Kidney (tissue), 14 donors: Measurements from ENCODE around the gene COL4A3. TPM values are rescaled to one million over a fixed set of nuclear protein-coding genes. Genes with fewer than 3 reads are reported as not detected.
"Not testable (repeated sequence)": the region's sequence is repeated elsewhere in the genome, so short reads cannot be mapped to it uniquely, and the experiment has no call there.

Experiments
- DNase-seq, 5 donors: peaks; one replicate each; pipeline ENCODE4 v3.0.0-alpha.2; 2013 to 2020
- FAIRE-seq: peaks from 2 replicates; lab custom pipeline; 2012; peaks lifted over from hg19 to GRCh38; lab: Jason Lieb, UNC
- H3K27ac ChIP-seq, 2 donors: one replicate each; pipeline ENCODE4 v1.7.0; 2013; ENCODE audit warnings: low read depth in 2 of 2, low read length in 2 of 2, inconsistent platforms in 1 of 2
- H3K27me3 ChIP-seq: one replicate; pipeline ENCODE4 v1.7.1; 2013; ENCODE audit warnings: low read length, inconsistent platforms; ENCODE audit not compliant: control insufficient read depth, insufficient read depth
- H3K36me3 ChIP-seq, 3 donors: one replicate each; pipeline versions ENCODE4 v1.7.0 to v1.7.1; 2013; ENCODE audit warnings: low read length in 3 of 3, control low read depth in 1 of 3, inconsistent platforms in 1 of 3; ENCODE audit not compliant: insufficient read depth in 3 of 3, control insufficient read depth in 2 of 3
- H3K4me1 ChIP-seq, 3 donors: one replicate each; pipeline versions ENCODE4 v1.7.0 to v1.7.1; 2013; ENCODE audit warnings: low read length in 3 of 3, inconsistent platforms in 1 of 3, low read depth in 1 of 3; ENCODE audit not compliant: control insufficient read depth in 2 of 3, insufficient read depth in 2 of 3
- H3K4me3 ChIP-seq, 3 donors: one replicate each; pipeline versions ENCODE4 v1.7.0 to v1.8.1; 2013; ENCODE audit warnings: low read length in 3 of 3, control low read depth in 1 of 3, inconsistent platforms in 1 of 3
- H3K9ac ChIP-seq, 3 donors: one replicate each; pipeline versions ENCODE4 v1.7.0 to v1.7.1; 2013; ENCODE audit warnings: low read length in 3 of 3, control low read depth in 1 of 3, inconsistent platforms in 1 of 3
- H3K9me3 ChIP-seq, 3 donors: one replicate each; pipeline versions ENCODE4 v1.7.0 to v1.7.1; 2013; ENCODE audit warnings: low read length in 3 of 3, control low read depth in 1 of 3, inconsistent platforms in 1 of 3; ENCODE audit not compliant: control insufficient read depth in 2 of 3, insufficient read depth in 1 of 3
- intact Hi-C: fragments of 100-400 bp; cut with DNase I; formaldehyde crosslinking; loops from one replicate; pipeline ENCODE4 v1.11.1; 2022
- polyA plus RNA-seq: library from polyadenylated mRNA; stranded (reverse); fragments of 350-450 nt; fragmentation: Illumina TruSeq; extraction: RNeasy Lipid Tissue Mini Kit (QIAGEN cat#74804); gene quantifications from one replicate; pipeline ENCODE4 v1.2.3, GENCODE V29; 2014; ENCODE audit warnings: low read depth, low replicate concordance; ENCODE audit not compliant: insufficient read depth
- total RNA-seq: library from RNA; stranded (reverse); fragmentation: NEBNext Ultra II Directional; extraction: Animal tissue kit (Norgen Biotek cat#: 25700); gene quantifications from one replicate; pipeline ENCODE4 v1.2.1, GENCODE V29; 2021
- TF ChIP-seq, protein P1 (sequence below): IDR thresholded peaks from 3 replicates; pipeline ENCODE4 v1.5.1; 2012; ENCODE audit warnings: mild to moderate bottlenecking, moderate library complexity, borderline replicate concordance; ENCODE audit not compliant: insufficient read depth; ENCODE audit errors: extremely low read depth
- donor health status: control.
- donor health status: control.
- donor health status: control.
- donor health status: control.
- donor health status: control.
- donor health status: DM: yes; HTN: yes; CAD: no.
- donor health status: Normal renal cell carcinoma (clear cell type).

The COL4A3 gene
- total and polyA plus RNA-seq, 2 donors from 2014 or later = 20.8 to 48.8 TPM

DNA sequence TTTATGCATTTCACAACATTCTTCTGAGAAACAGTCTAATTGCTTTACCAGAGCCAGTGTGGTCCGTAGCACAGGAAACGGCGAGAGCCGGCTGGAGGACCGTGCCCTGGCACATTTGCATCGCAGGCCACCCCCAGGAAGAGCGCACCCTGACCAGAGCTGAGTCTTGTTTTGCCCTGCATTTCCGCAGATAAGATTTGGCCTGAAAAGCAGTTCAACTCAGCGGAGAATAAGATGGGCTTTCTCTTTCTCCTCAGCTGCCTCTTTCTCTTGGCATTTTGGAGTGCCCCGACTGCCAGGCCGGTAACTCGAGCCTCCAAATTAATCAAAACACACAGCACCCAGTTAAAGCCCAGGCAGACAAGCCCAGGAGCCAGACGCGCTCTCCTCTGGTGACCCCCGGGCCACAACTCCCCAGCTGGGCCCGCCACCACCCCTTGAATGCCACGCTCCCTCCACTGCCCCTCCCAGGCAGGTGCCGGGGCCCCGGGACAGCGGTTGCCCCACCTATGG, 883 bp upstream of the COL4A3 start:
- intact Hi-C loops = no loop called here
- Histone ChIP-seq H3K27ac (peak overlapping the region; percentile 80 to 88), H3K27me3 (peaks cover 21% of the 10 kb centered on the region), H3K36me3 (no peaks in the 10 kb centered on the region), H3K4me3 (peak overlapping the region; percentile 52 to 75 (median 70)), H3K9me3 (no peaks in the 10 kb centered on the region), H3K9ac (peak overlapping the region; percentile 22 to 63 (median 51)), H3K4me1 (peaks cover 0 to 8% (median 3%) of the 10 kb centered on the region in 3 donors)
- TF ChIP-seq, protein P1, sequence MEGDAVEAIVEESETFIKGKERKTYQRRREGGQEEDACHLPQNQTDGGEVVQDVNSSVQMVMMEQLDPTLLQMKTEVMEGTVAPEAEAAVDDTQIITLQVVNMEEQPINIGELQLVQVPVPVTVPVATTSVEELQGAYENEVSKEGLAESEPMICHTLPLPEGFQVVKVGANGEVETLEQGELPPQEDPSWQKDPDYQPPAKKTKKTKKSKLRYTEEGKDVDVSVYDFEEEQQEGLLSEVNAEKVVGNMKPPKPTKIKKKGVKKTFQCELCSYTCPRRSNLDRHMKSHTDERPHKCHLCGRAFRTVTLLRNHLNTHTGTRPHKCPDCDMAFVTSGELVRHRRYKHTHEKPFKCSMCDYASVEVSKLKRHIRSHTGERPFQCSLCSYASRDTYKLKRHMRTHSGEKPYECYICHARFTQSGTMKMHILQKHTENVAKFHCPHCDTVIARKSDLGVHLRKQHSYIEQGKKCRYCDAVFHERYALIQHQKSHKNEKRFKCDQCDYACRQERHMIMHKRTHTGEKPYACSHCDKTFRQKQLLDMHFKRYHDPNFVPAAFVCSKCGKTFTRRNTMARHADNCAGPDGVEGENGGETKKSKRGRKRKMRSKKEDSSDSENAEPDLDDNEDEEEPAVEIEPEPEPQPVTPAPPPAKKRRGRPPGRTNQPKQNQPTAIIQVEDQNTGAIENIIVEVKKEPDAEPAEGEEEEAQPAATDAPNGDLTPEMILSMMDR = no peak
- DNase-seq = peak in 4 of 5 donors; percentile 12 to 79 (median 20)
- FAIRE-seq = no peak

DNA sequence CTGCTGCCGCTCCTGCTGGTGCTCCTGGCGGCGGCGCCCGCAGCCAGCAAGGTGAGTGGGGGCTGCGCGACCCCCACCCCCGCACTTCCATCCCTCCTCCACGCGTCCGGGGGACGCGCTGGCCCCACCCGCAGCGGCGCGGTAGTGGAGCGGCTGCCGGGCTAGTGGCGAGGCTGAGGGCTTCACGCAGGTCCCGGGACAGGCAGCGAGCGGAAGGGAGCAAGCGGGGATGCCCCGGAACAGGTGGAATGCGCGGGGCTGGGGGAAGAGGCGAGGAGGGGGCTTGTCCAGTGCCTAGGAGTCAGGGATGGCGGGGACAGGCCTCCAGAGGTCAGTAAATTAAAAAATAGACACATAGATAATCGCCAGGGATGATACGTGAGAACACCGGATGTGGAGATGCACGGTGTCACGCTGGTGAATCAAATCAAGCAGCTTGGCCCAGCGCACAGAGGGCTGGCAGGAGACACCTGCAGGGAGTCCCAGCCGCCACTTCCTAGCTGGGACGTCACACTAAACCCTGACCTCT, 403 bp downstream of the COL4A3 start:
- Histone ChIP-seq H3K27ac (peak overlapping the region; percentile 80 to 88), H3K36me3 (no peaks in the 10 kb centered on the region), H3K27me3 (peaks cover 21% of the 10 kb centered on the region), H3K4me1 (peaks cover 0 to 8% (median 3%) of the 10 kb centered on the region in 3 donors), H3K9me3 (no peaks in the 10 kb centered on the region), H3K4me3 (peak overlapping the region; percentile 44 to 75 (median 72)), H3K9ac (peak overlapping the region in 2 of 3 donors; percentile 29 to 73)
- DNase-seq (peak in 4 of 5 donors; percentile 11 to 75 (median 42)), FAIRE-seq (no peak)
- intact Hi-C loops = no loop called here
- TF ChIP-seq, protein P1 = no peak

DNA sequence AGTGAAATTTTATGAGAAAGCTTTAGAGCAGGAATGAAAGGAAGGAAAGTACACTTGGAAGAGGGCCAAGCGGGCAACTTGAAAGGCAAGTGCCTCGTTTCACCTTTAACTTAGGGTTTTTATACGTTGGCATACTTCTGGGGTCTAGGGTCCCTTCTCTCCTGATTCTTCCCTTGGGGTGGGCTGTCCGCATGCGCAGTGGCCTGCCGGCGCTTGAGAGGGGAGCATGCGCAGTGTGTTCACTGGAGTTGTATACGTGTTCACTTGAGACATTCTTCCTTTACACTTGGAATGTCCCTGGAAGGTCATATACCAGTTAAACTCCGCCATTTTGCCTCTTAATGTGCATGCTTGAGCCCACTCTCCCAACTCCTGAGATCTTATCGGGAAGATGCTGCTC, 7.4 kb downstream of the COL4A3 start:
- H3K9me3 ChIP-seq, H3K4me1 ChIP-seq, intact Hi-C loops, FAIRE-seq, H3K9ac ChIP-seq, H3K36me3 ChIP-seq, H3K27ac ChIP-seq, H3K4me3 ChIP-seq, DNase-seq, H3K27me3 ChIP-seq: not testable (repeated sequence)

DNA sequence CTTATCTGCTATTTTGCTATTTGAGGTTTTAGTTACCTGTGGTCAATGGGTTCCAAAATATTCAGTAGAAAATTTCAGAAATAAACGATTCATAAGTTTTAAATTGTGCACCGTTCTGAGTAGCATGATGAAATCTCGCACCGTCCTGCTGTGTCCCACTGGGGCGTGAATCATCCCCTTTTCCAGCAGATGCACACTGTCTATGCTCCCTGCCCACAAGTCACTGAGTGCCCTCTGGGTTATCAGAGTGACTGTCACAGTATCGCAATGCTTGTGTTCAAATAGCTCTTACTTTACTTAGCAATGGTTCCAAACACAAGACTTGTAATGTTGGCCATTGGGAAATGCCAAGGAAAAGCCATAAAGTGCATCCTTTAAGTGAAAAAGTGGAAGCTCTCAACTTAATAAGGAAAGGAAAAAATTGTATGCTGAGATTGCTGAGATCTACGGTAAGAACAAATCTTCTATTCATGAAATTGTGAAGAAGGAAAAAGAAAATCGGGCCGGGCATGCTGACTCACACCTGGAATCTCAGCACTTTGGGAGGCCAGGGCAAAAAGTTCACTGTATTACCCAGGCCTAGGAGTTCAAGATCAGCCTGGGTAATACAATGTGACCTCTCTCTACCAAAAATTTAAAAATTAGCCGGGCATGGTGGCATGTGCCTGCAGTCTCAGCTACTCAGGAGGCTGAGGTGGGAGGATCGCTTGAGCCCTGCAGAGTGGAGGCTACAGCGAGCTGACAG, 13.3 kb downstream of the COL4A3 start:
- intact Hi-C loops = no loop called here
- Histone ChIP-seq H3K4me3 (no peak overlapping the region), H3K27ac (no peak overlapping the region), H3K27me3 (no peaks in the 10 kb centered on the region), H3K9me3 (no peaks in the 10 kb centered on the region), H3K36me3 (no peaks in the 10 kb centered on the region), H3K4me1 (peaks cover 0 to 15% (median 12%) of the 10 kb centered on the region in 3 donors), H3K9ac (no peak overlapping the region)
- TF ChIP-seq, protein P1 = no peak
- FAIRE-seq (no peak), DNase-seq (no peak)
